Measurements from ENCODE around the gene NLRP10. TPM values are rescaled to one million over a fixed set of nuclear protein-coding genes. Genes with fewer than 3 reads are reported as not detected.

Gene NLRP10
- total RNA-seq, result 0.99 and 1.5 TPM in 2 replicates

GRCh38 chr11:7965386-7965785 is at the start of gene NLRP10:
Gene NLRP10, minus strand, starts transcription at chr11:7965447. Its CDS starts 1,952 bp downstream, at chr11:7963495.

GRCh38 chr11:7986768-7987559 is 21.7 kb upstream of the NLRP10 start, which contains the start of gene EIF3F:
Gene EIF3F, plus strand, starts transcription at chr11:7987337. Its CDS starts 16 bp downstream, at chr11:7987353.

GRCh38 chr11:7941608-7942007 is 23.6 kb downstream of the NLRP10 start, which contains the start of gene OR10A3:
Gene OR10A3, minus strand, starts transcription at chr11:7941708. Its CDS starts 2,188 bp downstream, at chr11:7939520.

GRCh38 chr11:7931168-7931567 is 34.1 kb downstream of the NLRP10 start, which contains the start of gene OR10A6:
Gene OR10A6, minus strand, starts transcription at chr11:7931268. Its CDS starts 2,606 bp downstream, at chr11:7928662.

Other genes starting within 250 kb of the NLRP10 start
- not detected in 2 replicates for gene OR5P2, start 168.5 kb downstream of the NLRP10 start, total RNA-seq
- gene OR5P3, start 134.6 kb downstream of the NLRP10 start, total RNA-seq, result not detected in 2 replicates
- under 0.01 TPM in 1 of 2 replicates, not detected in the other for gene OR10A6, start 34.2 kb downstream of the NLRP10 start, total RNA-seq
- gene OR10A3, start 23.7 kb downstream of the NLRP10 start, total RNA-seq, result not detected in 2 replicates
- gene EIF3F, start 21.9 kb upstream of the NLRP10 start, total RNA-seq, result 245 and 385 TPM in 2 replicates
- gene TUB, start 115.8 kb upstream of the NLRP10 start, total RNA-seq, result 4.5 and 22.2 TPM in 2 replicates
- not detected in 2 replicates for gene RIC3, start 203.6 kb upstream of the NLRP10 start, total RNA-seq

Data from smooth muscle cell of trachea (primary cell).